ENCODE results near the gene SLC25A45.

Gene SLC25A45

DNA sequence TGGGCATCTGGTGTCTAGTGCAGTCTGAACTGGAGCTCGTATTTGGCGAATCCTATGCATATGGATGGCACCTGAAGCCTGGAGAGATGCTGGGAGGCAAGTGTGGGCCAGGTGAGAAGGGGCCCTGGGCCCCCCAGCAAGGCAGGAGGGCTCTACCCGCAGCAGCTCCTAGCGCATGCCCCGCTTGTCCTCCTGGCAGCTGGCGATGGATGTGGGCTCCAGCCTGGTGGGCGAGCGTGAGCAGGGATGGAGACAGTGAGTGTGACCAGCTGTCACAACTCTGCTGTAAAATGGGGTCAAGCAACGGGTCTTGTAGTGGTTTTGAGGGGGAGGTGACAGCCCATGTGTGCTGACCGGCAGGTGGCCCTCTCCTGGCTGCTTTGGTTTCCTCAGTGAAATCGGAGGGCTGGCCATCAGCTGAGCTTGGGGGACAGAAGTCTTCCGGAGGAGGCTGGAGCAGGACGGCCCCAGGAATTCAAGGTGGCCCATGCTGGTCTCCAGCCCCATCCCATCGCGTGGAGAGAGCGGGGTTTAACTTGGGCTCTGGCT, 16.0 kb upstream of the SLC25A45 start:
- no peaks in the 10 kb centered on the region for H4K20me1 ChIP-seq (ENCODE audit: control insufficient read depth, insufficient read depth, low read depth, low read length)
- no peaks in the 10 kb centered on the region for H3K27me3 ChIP-seq (ENCODE audit: control insufficient read depth, low read length)
- no peak overlapping the region for H3K4me2 ChIP-seq (ENCODE audit: low read length)
- H3F3A ChIP-seq (ENCODE audit: control insufficient read depth, insufficient read depth) = peaks cover 7% of the 10 kb centered on the region
- H3K36me3 ChIP-seq (ENCODE audit: control insufficient read depth, low read length) = peaks cover 54% of the 10 kb centered on the region
- peaks cover 24% of the 10 kb centered on the region for H3K4me1 ChIP-seq (ENCODE audit: control insufficient read depth, low read length)
- no peaks in the 10 kb centered on the region for H3K9me3 ChIP-seq (ENCODE audit: control insufficient read depth, insufficient read depth, low read length)
- H3K79me2 ChIP-seq (ENCODE audit: control insufficient read depth, low read length) = peaks cover 1% of the 10 kb centered on the region; the same call in 1 of the 2 replicates
- H3K4me3 ChIP-seq (ENCODE audit: low read length) = no peak overlapping the region
- H3K27ac ChIP-seq (ENCODE audit: low read depth, low read length) = no peak overlapping the region
- TF ChIP-seq CTCF (IDR thresholded peaks at IDR 0.05; ENCODE audit: low read depth, low read length, poor library complexity, severe bottlenecking) (no peak), EZH2phosphoT487 (IDR thresholded peaks at IDR 0.05; ENCODE audit: borderline replicate concordance, low read length) (no peak)
- no peaks in the 10 kb centered on the region for H3K9me2 ChIP-seq (replicated peaks; ENCODE audit: control insufficient read depth, low read length)

DNA sequence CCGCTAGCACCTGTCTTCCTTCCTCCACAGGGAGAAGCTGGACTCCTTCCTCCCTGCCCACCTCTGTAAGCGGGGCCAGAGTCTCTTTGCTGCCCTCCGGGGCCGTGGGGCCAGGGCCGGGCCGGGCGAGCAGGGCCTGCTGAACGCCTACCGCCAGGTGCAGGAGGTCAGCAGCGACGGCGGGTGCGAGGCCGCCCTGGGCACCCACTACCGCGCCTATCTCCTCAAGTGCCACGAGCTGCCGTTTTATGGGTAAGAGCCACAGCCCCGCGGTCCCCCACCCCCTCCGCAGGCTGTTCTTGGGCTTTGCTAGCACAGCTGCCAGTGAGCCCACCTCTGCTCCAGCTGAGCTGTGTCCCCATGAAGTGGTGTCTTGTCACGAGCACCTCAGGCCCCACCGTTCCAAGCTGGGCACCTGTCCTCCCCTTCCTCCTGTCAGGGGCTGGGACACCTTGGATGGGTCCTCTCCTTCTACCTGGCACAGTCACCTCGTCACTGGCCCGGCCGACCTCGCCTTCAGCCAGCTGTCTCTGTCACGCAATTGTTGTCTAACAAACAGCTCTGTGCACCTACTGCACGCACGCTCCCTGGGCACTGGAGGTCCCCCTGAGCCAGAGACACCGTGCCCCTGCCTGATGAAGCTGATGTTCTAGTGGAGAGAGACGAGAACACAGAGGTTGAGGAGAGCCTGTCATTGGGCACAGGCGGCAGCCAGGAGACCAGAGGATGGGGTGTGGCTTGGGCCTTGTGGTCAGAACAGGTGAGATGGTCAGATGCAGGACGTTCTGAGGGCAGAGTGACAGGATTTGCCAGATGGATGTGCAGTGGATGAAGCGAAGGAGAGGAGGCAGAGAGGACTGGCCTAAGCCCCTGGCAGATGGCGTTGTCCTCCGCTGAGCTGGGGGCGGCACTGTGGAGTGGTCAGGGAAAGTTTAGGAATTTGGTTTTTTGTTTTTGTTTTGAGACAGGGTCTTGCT, 14.6 kb upstream of the SLC25A45 start:
- TF ChIP-seq EZH2phosphoT487 (IDR thresholded peaks at IDR 0.05; ENCODE audit: borderline replicate concordance, low read length) (no peak), CTCF (IDR thresholded peaks at IDR 0.05; ENCODE audit: low read depth, low read length, poor library complexity, severe bottlenecking) (no peak)
- no peak overlapping the region for H3K4me2 ChIP-seq (ENCODE audit: low read length)
- no peaks in the 10 kb centered on the region for H4K20me1 ChIP-seq (ENCODE audit: control insufficient read depth, insufficient read depth, low read depth, low read length)
- no peaks in the 10 kb centered on the region for H3K27me3 ChIP-seq (ENCODE audit: control insufficient read depth, low read length)
- no peak overlapping the region for H3K4me3 ChIP-seq (ENCODE audit: low read length)
- peaks cover 11% of the 10 kb centered on the region for H3K79me2 ChIP-seq (ENCODE audit: control insufficient read depth, low read length)
- peaks cover 55% of the 10 kb centered on the region for H3K36me3 ChIP-seq (ENCODE audit: control insufficient read depth, low read length)
- no peak overlapping the region for H3K27ac ChIP-seq (ENCODE audit: low read depth, low read length)
- H3K9me3 ChIP-seq (ENCODE audit: control insufficient read depth, insufficient read depth, low read length) = no peaks in the 10 kb centered on the region
- H3K9me2 ChIP-seq (replicated peaks; ENCODE audit: control insufficient read depth, low read length) = no peaks in the 10 kb centered on the region
- peaks cover 10% of the 10 kb centered on the region for H3K4me1 ChIP-seq (ENCODE audit: control insufficient read depth, low read length)
- H3F3A ChIP-seq (ENCODE audit: control insufficient read depth, insufficient read depth) = no peaks in the 10 kb centered on the region

GRCh38 chr11:65395961-65396530, 13.6 kb upstream of the SLC25A45 start:
- Histone ChIP-seq H3K27me3 (ENCODE audit: control insufficient read depth, low read length) (no peaks in the 10 kb centered on the region), H3K4me1 (ENCODE audit: control insufficient read depth, low read length) (peaks cover 11% of the 10 kb centered on the region), H3K9me2 (replicated peaks; ENCODE audit: control insufficient read depth, low read length) (no peaks in the 10 kb centered on the region), H3K36me3 (ENCODE audit: control insufficient read depth, low read length) (peaks cover 54% of the 10 kb centered on the region), H4K20me1 (ENCODE audit: control insufficient read depth, insufficient read depth, low read depth, low read length) (no peaks in the 10 kb centered on the region), H3K4me3 (ENCODE audit: low read length) (no peak overlapping the region), H3K9me3 (ENCODE audit: control insufficient read depth, insufficient read depth, low read length) (no peaks in the 10 kb centered on the region), H3K79me2 (ENCODE audit: control insufficient read depth, low read length) (peaks cover 17% of the 10 kb centered on the region), H3K27ac (ENCODE audit: low read depth, low read length) (no peak overlapping the region), H3F3A (ENCODE audit: control insufficient read depth, insufficient read depth) (no peaks in the 10 kb centered on the region), H3K4me2 (ENCODE audit: low read length) (no peak overlapping the region)
- TF ChIP-seq CTCF (IDR thresholded peaks at IDR 0.05; ENCODE audit: low read depth, low read length, poor library complexity, severe bottlenecking) (no peak), EZH2phosphoT487 (IDR thresholded peaks at IDR 0.05; ENCODE audit: borderline replicate concordance, low read length) (no peak)
